CD8-positive, alpha-beta memory T cell (primary cell): ENCODE data around the gene MRE11. TPM values are rescaled to one million over a fixed set of nuclear protein-coding genes. Genes with fewer than 3 reads are reported as not detected.

ENCODE experiments used
- CTCF ChIA-PET: fragments of 350-600 bp; sonication (Branson Sonifier 250); formaldehyde crosslinking; loops from one replicate; lab custom pipeline; 2021; ENCODE audit warnings: antibody characterized with exemption; lab: Charles Lee
- POLR2A ChIA-PET: fragments of 350-600 bp; sonication (Branson Sonifier 250); formaldehyde crosslinking; loops from one replicate; lab custom pipeline; 2021; ENCODE audit warnings: antibody characterized with exemption; lab: Charles Lee
- DNase-seq, 5 donors: peaks; one replicate each; pipeline versions ENCODE4 v3.0.0 to v3.0.0-alpha.2; 2020 to 2022; ENCODE audit warnings: mixed read lengths in 1 of 5
- H3K27ac ChIP-seq: one replicate; pipeline ENCODE4 v1.7.0; 2013; ENCODE audit warnings: low read depth, mild to moderate bottlenecking, low read length, moderate library complexity
- H3K27me3 ChIP-seq: 2 replicates; pipeline ENCODE4 v1.7.0; 2013; ENCODE audit warnings: low read length, mild to moderate bottlenecking; ENCODE audit not compliant: insufficient read depth, poor library complexity, severe bottlenecking
- H3K36me3 ChIP-seq: 2 replicates; pipeline ENCODE4 v1.7.0; 2013; ENCODE audit warnings: mild to moderate bottlenecking, low read length, moderate library complexity; ENCODE audit not compliant: insufficient read depth
- H3K4me1 ChIP-seq: 2 replicates; pipeline ENCODE4 v1.7.0; 2013; ENCODE audit warnings: mild to moderate bottlenecking, low read length, moderate library complexity; ENCODE audit not compliant: insufficient read depth
- H3K4me3 ChIP-seq: 2 replicates; pipeline ENCODE4 v1.7.0; 2013; ENCODE audit warnings: mild to moderate bottlenecking, low read length
- H3K9me3 ChIP-seq: 2 replicates; pipeline ENCODE4 v1.7.0; 2013; ENCODE audit warnings: mild to moderate bottlenecking, low read length
- H3K27ac Mint-ChIP-seq, 8 donors: one replicate each; pipeline ENCODE4 v1.8.0; 2020 to 2021; ENCODE audit warnings: mixed read lengths in 8 of 8, mild to moderate bottlenecking in 6 of 8, inconsistent platforms in 3 of 8, moderate library complexity in 3 of 8
- H3K27me3 Mint-ChIP-seq, 2 donors: one replicate each; pipeline ENCODE4 v1.8.0; 2020 to 2021; ENCODE audit warnings: mixed read lengths in 2 of 2, mild to moderate bottlenecking in 1 of 2, moderate library complexity in 1 of 2
- H3K36me3 Mint-ChIP-seq, 3 donors: one replicate each; pipeline ENCODE4 v1.8.0; 2020 to 2021; ENCODE audit warnings: mixed read lengths in 3 of 3, inconsistent platforms in 1 of 3, mild to moderate bottlenecking in 1 of 3
- H3K4me1 Mint-ChIP-seq, 3 donors: one replicate each; pipeline ENCODE4 v1.8.0; 2020 to 2021; ENCODE audit warnings: mixed read lengths in 3 of 3, inconsistent platforms in 1 of 3, mild to moderate bottlenecking in 1 of 3
- H3K4me3 Mint-ChIP-seq, 7 donors: one replicate each; pipeline ENCODE4 v1.8.0; 2020 to 2021; ENCODE audit warnings: mixed read lengths in 7 of 7, mild to moderate bottlenecking in 6 of 7, moderate library complexity in 4 of 7, inconsistent platforms in 2 of 7
- H3K9me3 Mint-ChIP-seq, 5 donors: one replicate each; pipeline ENCODE4 v1.8.0; 2020 to 2022; ENCODE audit warnings: mixed read lengths in 5 of 5, mild to moderate bottlenecking in 3 of 5, moderate library complexity in 2 of 5, inconsistent platforms in 1 of 5
- polyA plus RNA-seq: library from polyadenylated mRNA; unstranded; fragments of 300-500 nt; fragmentation: Illumina TruSeq; gene quantifications from one replicate; pipeline ENCODE4 v1.2.3, GENCODE V29; 2021
- total RNA-seq, 2 experiments: library from RNA; stranded (reverse); gene quantifications; one replicate each; pipeline ENCODE4 v1.2.3, GENCODE V29; 2021

MRE11 gene
- total RNA-seq (10 to 100 TPM; 39.8 to 40.0 TPM), polyA plus RNA-seq (14.4 TPM)

DNA sequence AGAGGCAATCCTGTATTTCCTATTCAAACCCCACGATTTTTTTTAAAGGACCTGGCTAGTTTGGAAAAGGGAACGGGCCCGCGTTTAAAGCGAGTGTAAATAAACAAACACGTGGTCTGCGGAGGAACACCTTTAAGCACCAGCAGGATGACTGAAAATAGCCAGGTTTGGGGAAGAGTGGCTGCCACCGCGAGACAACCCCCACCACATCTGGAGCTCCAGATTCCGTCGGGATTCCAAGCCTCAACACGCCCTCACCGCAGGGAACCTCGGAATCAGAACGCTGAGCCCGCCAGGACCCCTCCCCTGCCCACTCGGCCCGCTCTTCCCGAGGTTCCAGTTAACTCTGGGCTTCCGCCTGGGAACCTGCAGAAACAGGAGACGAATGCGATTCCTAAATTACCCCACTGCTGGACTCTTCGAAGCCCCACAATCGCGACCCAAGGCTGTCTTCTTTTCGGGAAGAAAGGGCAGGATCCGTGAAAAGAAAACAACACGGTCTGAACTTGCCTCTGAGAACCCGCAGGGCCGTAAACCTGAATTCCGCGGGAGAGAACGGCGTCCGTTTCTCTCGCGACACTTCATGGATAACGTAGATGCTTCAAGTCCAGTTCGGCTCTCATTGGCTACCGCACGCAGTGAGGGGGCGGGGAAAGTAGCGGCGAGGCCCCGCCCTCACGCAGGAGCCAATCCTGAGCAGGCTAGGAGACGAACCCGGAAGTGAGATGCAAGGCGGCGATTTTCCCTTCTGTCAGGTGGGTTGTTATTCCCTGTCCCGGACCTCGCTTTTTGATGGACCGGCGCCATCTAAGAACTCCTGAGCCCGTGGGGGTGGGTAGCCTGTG is at the start of gene MRE11, which contains the start of gene ANKRD49:
MRE11 (minus strand) TSS at position 564 of the 845 bp plus-strand sequence. CDS start 1,043 bp downstream, outside the sequence.
ANKRD49 (plus strand) TSS at position 704 of the 845 bp plus-strand sequence. CDS start 2,710 bp downstream, outside the sequence.
- ChIA-PET CTCF (interaction anchor here (1.7 kb wide), 1 partner anchor 11 kb away, joined by 6 read pairs; no protein-coding TSS in a partner anchor), POLR2A (interaction anchor here (0.6 to 1.0 kb wide), 2 partner anchors 19 to 1099 kb away, joined by 3 read pairs; partner anchors contain the start of gene C11orf97)
- no peaks in the 10 kb centered on the region for H3K9me3 ChIP-seq
- peaks cover 31% of the 10 kb centered on the region for H3K4me1 ChIP-seq
- peaks cover 47 to 66% (median 55%) of the 10 kb centered on the region in 3 donors for H3K4me1 Mint-ChIP-seq
- H3K27ac Mint-ChIP-seq, result peak within 1 kb of the TSS; percentile 84 to 99 (median 98)
- H3K4me3 Mint-ChIP-seq, result peak within 1 kb of the TSS; percentile 90 to 99 (median 96)
- H3K27ac ChIP-seq, result peak within 1 kb of the TSS; percentile 91
- no peaks in the 10 kb centered on the region for H3K27me3 ChIP-seq
- H3K27me3 Mint-ChIP-seq, result no peaks in the 10 kb centered on the region
- no peaks in the 10 kb centered on the region for H3K9me3 Mint-ChIP-seq
- H3K4me3 ChIP-seq, result peak within 1 kb of the TSS; percentile 84
- peak; percentile 92 to 98 (median 97) for DNase-seq
- peaks cover 24% of the 10 kb centered on the region for H3K36me3 ChIP-seq
- H3K36me3 Mint-ChIP-seq, result peaks cover 8 to 52% (median 20%) of the 10 kb centered on the region in 3 donors

- Mint-ChIP-seq H3K4me3 (no peak overlapping the region), H3K9me3 (no peaks in the 10 kb centered on the region), H3K27me3 (peaks cover 11 to 37% of the 10 kb centered on the region in 2 donors), H3K27ac (no peak overlapping the region), H3K36me3 (peaks cover 0 to 4% (median 0%) of the 10 kb centered on the region in 3 donors), H3K4me1 (peaks cover 9 to 12% (median 11%) of the 10 kb centered on the region in 3 donors)
- ChIA-PET CTCF (no interaction called here), POLR2A (no interaction called here)
- Histone ChIP-seq H3K27me3 (no peaks in the 10 kb centered on the region), H3K4me1 (peaks cover 6% of the 10 kb centered on the region), H3K36me3 (no peaks in the 10 kb centered on the region), H3K9me3 (no peaks in the 10 kb centered on the region), H3K4me3 (no peak overlapping the region), H3K27ac (no peak overlapping the region)
- DNase-seq, result no peak
Observed at GRCh38 chr11:94539420-94539819, 45.8 kb upstream of the MRE11 start.

- Histone ChIP-seq H3K27me3 (no peaks in the 10 kb centered on the region), H3K27ac (no peak overlapping the region), H3K4me1 (no peaks in the 10 kb centered on the region), H3K4me3 (no peak overlapping the region), H3K36me3 (no peaks in the 10 kb centered on the region), H3K9me3 (no peaks in the 10 kb centered on the region)
- no peaks in the 10 kb centered on the region for H3K36me3 Mint-ChIP-seq
- POLR2A ChIA-PET, result no interaction called here
- no peaks in the 10 kb centered on the region for H3K4me1 Mint-ChIP-seq
- CTCF ChIA-PET, result no interaction called here
- peaks cover 7 to 50% of the 10 kb centered on the region in 2 donors for H3K27me3 Mint-ChIP-seq
- H3K27ac Mint-ChIP-seq, result no peak overlapping the region
- DNase-seq, result no peak
- H3K9me3 Mint-ChIP-seq, result no peaks in the 10 kb centered on the region
- H3K4me3 Mint-ChIP-seq, result no peak overlapping the region
Observed at GRCh38 chr11:94537031-94537600, 43.5 kb upstream of the MRE11 start.

DNA sequence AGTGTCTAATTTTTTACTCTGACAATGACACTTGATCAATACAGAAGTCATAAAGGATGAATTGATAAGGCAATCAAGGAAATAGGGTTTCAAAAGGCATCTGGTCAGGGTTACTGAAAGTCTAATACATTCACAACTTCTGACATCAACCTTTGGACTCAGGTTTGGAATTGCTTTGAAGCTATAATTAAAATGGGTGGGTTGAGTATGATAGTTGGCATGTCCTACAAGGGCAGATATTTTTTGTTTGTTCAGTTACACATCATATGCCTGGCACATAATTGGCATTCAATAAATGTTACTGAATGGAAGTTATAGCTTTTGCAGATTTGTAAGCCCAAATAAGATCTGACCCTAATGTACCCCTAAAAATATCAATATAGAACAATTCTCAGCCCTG is 42.7 kb upstream of the MRE11 start:
- Mint-ChIP-seq H3K27me3 (peaks cover 7 to 55% of the 10 kb centered on the region in 2 donors), H3K4me3 (no peak overlapping the region), H3K4me1 (no peaks in the 10 kb centered on the region), H3K9me3 (no peaks in the 10 kb centered on the region), H3K36me3 (no peaks in the 10 kb centered on the region), H3K27ac (no peak overlapping the region)
- H3K36me3 ChIP-seq, result no peaks in the 10 kb centered on the region
- ChIA-PET CTCF (no interaction called here), POLR2A (no interaction called here)
- H3K4me3 ChIP-seq, result no peak overlapping the region
- no peaks in the 10 kb centered on the region for H3K27me3 ChIP-seq
- no peak overlapping the region for H3K27ac ChIP-seq
- no peaks in the 10 kb centered on the region for H3K4me1 ChIP-seq
- H3K9me3 ChIP-seq, result no peaks in the 10 kb centered on the region
- no peak for DNase-seq

DNA sequence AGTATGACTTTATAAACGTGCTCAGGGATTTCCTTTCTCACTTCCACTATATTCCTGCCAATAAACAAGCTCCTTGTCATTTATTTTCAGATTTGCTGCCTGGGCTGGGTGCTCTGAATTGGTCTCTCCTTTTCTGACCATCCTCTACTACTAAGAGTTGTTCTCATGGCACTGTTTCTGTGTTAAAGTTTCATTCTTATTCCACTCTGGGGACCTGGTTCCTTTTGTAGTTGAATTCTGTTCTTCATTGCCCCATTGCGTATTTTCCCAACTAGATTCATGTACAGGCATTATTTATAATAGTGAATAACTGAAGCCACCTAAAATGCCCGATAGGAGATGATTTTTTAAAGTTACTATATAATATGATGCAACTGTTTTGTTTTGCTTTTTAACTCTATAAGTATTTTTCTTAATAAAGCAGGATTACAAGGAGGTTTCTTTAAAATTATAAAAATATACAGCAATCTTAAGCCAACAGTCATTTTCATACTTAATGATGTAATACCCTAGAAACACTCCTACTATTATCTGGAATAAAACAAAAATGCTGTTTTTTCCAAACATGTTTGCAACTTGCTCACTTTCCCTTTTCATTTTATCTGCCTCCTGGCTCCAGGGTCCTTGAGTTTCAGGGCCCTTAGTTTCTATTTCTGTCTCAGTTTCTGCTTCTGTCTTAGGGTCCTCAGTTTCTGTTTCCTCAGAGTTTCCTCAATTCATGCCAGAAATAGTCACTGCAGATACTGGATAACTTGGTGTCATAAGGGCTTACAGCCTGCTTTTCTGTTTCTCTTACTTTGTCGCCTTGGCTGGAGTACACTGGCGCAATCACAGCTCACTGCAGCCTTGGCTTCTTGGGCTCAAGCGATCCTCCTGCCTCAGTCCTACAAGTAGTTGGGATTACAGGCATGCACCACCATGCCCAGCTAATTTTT is 40.3 kb upstream of the MRE11 start:
- Mint-ChIP-seq H3K9me3 (no peaks in the 10 kb centered on the region), H3K4me1 (no peaks in the 10 kb centered on the region), H3K27ac (peak overlapping the region in 1 of 8 donors; percentile 25), H3K27me3 (peaks cover 7 to 65% of the 10 kb centered on the region in 2 donors), H3K36me3 (no peaks in the 10 kb centered on the region), H3K4me3 (no peak overlapping the region)
- no peak for DNase-seq
- Histone ChIP-seq H3K27me3 (no peaks in the 10 kb centered on the region), H3K9me3 (no peaks in the 10 kb centered on the region), H3K4me3 (no peak overlapping the region), H3K4me1 (no peaks in the 10 kb centered on the region), H3K27ac (no peak overlapping the region), H3K36me3 (no peaks in the 10 kb centered on the region)
- POLR2A ChIA-PET, result interaction anchor here (0.7 kb wide), 1 partner anchor 8 kb away, joined by 3 read pairs; no protein-coding TSS in a partner anchor
- CTCF ChIA-PET, result no interaction called here

- DNase-seq, result no peak
- H3K36me3 Mint-ChIP-seq, result no peaks in the 10 kb centered on the region
- Histone ChIP-seq H3K4me3 (no peak overlapping the region), H3K9me3 (no peaks in the 10 kb centered on the region), H3K27ac (no peak overlapping the region), H3K27me3 (no peaks in the 10 kb centered on the region), H3K4me1 (no peaks in the 10 kb centered on the region), H3K36me3 (no peaks in the 10 kb centered on the region)
- H3K4me1 Mint-ChIP-seq, result no peaks in the 10 kb centered on the region
- no peak overlapping the region for H3K27ac Mint-ChIP-seq
- ChIA-PET POLR2A (interaction anchor here (0.7 kb wide), 1 partner anchor 9 kb away, joined by 3 read pairs; no protein-coding TSS in a partner anchor), CTCF (no interaction called here)
- peaks cover 7 to 70% of the 10 kb centered on the region in 2 donors for H3K27me3 Mint-ChIP-seq
- no peak overlapping the region for H3K4me3 Mint-ChIP-seq
- H3K9me3 Mint-ChIP-seq, result no peaks in the 10 kb centered on the region
Observed at GRCh38 chr11:94533206-94533605, 39.6 kb upstream of the MRE11 start.

GRCh38 chr11:94532211-94532610 is 38.6 kb upstream of the MRE11 start:
- no peaks in the 10 kb centered on the region for H3K36me3 Mint-ChIP-seq
- no peaks in the 10 kb centered on the region for H3K27me3 ChIP-seq
- DNase-seq, result no peak

More at GRCh38 chr11:94532211-94532610, 38.6 kb upstream of the MRE11 start:
- Mint-ChIP-seq H3K4me3 (no peak overlapping the region), H3K9me3 (no peaks in the 10 kb centered on the region), H3K27ac (no peak overlapping the region), H3K27me3 (peaks cover 7 to 73% of the 10 kb centered on the region in 2 donors), H3K4me1 (no peaks in the 10 kb centered on the region)
- H3K9me3 ChIP-seq, result no peaks in the 10 kb centered on the region
- H3K4me1 ChIP-seq, result no peaks in the 10 kb centered on the region
- H3K27ac ChIP-seq, result no peak overlapping the region
- ChIA-PET POLR2A (no interaction called here), CTCF (no interaction called here)
- H3K4me3 ChIP-seq, result no peak overlapping the region
- H3K36me3 ChIP-seq, result no peaks in the 10 kb centered on the region
